GM18498 (cell line): ENCODE measurements around the gene CD55.

Experiments
- ATAC-seq: cut with Tn5 transposase; IDR thresholded peaks from one replicate; pipeline ENCODE4 v1.9.1; 2021; ENCODE audit warnings: mild to moderate bottlenecking, moderate library complexity; ENCODE audit not compliant: unreplicated experiment

The CD55 gene

DNA sequence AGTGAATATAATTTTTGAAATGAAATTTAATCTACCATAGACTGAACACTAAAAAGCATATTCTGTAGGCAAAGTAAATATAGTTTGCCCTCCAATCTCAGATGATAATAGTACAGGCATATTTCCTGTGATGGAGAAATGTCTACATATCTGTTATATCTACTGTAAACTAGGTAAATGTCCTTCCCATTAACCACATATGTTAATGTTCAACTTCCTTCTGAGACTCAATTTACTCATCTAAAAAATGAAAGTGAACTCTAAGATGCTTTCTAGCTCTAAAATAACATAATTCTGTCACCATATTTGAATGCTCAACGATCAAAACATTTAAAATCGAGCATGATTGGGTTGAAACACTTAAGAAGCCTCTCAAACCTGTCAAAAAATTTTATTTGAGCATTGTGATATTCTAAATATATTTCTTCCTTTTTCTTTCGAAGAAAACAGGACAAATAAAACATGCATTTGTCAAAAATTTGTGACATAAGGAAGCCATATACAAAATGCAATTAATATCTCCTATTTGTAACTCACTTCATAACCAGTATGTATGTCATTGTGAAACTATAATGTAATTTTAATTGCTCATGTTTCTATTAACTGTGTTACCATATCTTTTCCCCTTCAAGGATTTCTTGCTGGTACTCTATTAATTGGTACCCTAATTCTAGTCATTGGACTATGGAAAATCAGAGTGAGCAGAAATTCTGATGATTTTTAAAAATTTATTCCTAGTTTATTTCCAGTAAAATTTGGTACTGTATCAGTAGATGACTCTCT lies 34.2 kb downstream of the CD55 start:
- ATAC-seq, result no peak

DNA sequence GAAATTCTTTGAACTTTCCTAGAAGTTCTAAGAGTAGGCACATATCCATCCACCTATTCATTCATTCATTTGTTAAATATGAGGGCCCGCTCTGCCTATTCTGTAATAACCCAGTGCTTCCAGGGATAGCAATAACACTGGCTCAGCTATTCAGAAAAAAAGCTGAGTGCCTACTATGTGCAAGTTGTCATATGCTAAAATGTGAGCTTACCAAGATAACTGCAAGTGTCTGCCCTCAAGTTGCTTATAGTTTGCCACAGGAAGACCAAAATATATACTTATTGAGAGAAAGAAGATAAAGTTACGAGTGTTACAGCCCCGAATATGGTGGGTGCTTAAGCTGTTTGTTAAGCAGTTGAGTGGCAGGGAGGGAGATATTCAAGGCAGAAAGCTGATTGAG lies 39.6 kb downstream of the CD55 start:
- no peak for ATAC-seq

GRCh38 chr1:207361889-207362288 lies 40.4 kb downstream of the CD55 start:
- no peak for ATAC-seq

DNA sequence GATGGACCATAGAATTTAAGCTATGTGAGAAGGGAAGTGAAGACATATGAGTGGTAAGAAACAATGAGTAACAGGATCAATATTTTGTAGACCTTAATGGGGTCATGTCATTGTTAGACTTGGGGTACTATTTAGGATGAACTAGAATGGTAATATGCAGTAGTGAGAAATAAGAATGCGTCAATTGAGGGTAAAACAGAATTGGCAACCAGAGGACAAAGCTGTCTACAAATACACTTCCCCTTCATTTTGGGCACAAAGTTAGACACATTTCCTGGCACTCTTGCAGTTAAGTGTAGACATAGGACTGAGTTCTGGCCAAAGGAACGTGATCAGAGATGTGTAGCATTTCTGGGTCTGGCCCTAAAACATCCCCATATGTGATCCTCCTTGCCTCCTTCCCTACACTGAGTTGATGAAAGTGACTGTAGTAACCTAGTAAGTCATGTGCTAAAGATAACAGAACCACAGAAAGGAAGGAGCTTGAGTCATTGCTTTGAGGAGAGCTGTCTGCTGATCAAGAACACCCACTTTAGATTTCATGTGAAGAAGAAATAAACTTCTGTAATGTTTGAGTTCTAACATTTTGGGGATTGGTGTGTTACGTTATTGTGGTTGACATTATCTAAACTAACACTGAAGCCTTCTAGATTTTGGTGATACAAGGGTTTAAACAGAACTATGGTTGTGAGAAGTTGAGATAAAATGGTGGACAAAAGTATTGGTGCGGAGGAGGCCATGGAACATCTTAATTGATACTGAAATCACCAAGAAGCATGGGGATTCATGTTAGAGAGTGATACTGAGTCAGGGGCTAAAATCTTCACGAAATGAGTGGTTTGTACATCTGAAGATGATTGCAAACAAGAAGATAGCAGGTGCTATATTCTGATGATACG lies 41.7 kb downstream of the CD55 start:
- ATAC-seq, result no peak

DNA sequence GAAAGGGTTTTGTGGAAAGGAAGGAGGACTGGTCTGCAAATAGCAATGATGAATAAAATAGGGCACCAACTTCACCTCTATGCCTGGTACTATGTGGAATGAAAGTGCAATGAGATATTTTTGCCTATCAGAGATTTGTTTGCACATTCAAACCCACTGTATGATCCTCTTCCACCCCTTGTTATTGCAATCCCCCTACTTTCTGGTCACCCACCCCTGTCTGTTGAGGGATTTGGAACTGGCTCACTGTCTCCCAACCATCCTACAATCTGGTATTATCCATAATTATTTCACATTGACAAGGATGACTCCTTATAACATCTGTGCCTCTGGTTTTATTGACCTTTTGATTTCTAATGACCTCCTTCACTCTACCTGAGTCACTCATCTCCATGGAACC lies 42.4 kb downstream of the CD55 start:
- no peak for ATAC-seq

GRCh38 chr1:207364614-207365013 lies 43.1 kb downstream of the CD55 start:
- ATAC-seq, result no peak

GRCh38 chr1:207365063-207365462 lies 43.6 kb downstream of the CD55 start:
- ATAC-seq, result no peak

DNA sequence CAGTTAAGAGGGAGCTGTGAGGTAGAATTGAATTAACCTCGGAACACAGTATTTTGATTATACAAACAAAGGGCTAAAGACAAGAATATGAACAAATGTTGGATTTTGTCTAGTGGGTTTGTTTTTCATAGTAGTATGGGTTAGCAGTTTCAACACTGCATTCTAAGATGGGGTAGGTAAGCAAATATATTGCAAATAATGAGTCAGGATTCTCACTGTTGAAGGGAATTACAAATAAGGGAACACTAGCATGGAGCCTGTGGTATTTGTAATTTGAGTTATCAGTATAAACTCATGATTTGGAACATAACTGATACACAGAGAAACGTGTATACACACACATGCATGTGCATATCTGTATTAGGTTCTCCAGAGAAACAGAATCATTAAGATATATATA lies 44.5 kb downstream of the CD55 start:
- no peak for ATAC-seq

DNA sequence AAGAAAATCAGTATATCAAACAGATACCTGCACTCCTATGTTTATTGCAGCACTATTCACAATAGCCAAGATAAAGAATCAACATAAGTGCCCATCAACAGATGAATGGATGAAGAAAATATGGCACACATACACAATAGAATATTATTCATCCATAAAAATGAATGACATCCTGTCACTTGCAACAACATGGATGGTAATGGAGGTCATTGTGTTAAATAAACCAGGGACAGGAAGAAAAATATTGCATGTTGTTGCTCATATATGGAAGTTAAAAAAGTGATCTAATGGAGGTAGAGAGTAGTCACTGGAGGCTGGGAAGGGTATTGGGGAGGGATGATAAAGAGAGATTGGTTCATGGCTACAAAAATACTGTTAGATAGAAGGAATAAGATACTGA lies 67.2 kb downstream of the CD55 start:
- no peak for ATAC-seq

DNA sequence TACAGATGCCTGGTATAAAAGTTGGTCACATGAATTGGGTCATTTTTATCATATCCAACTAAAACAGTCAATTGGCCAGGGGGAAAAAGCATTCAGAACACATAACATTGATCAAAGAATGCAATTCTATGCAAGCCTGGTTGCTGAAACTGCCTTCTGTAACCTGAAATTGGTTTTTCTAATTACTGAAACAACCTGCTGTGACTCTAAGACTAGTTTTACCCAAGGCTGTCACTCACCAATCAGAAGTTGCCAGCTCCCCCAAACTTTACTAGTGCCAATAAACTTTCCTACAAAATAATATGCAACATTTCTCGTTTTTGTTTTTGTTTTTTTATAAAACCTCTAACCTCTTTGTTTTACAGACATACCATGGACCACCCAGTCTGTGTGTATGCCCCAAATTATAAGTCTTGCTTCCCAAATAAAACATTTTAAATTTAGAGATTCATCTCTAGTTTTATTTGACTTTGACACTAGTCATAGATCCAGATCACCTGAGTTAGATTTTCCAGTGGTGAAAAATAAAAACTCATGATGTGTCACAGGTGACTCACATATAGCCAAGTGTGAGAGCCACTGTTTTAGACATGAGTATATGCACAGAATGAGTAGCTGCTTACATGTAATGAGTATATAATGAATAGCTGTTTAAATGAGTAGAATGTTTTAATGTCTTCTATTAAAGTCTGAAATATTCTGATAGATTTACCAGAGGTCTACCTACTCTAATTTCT lies 68.4 kb downstream of the CD55 start:
- ATAC-seq, result no peak

DNA sequence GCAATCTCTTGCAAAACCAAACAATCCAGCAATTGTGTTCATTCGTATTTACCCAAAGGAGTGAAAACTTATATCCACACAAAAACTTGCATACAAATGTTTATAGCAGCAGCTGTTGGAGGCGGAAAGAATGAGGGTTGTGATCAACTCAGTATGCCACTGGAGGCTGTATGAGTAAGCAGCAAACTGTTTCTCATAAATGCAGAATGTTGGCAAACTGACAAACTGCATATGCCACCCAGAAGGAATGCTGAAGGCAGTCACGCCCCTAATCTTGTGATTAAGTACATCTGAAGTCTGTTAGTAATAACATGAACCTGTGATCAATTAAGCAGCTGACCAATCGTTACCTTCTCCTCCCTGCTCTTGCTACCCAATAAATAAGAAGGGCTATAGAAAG lies 72.1 kb downstream of the CD55 start:
- no peak for ATAC-seq

DNA sequence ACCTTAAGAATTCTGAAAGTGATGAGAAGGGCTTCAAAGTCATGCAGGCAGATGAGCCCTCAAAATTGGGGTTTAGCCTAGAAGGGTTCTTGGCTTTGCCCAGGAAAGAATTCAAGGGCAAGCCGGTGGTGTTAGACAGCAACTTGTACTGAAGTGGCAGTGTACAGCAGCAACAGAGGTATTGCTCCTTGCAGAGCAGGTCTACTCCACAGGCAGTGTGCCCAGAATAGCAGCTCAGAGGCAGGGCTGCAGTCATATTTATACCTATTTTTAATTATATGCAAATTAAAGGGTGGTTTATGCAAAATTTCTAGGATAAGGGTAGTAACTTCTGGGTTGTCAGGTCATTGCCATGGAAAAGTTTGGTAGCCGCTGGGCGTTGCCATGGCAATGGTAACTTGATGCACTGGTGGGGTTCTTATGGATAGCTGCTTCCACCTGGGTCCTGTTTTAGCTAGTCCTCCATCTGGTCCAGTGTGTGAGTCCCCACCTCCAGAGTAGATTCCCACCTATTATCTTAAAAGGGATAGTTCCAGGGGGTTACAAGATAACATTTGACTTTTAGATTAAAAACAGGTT lies 74.8 kb downstream of the CD55 start:
- no peak for ATAC-seq

- no peak for ATAC-seq
Observed at GRCh38 chr1:207397525-207397926, 76.0 kb downstream of the CD55 start.

DNA sequence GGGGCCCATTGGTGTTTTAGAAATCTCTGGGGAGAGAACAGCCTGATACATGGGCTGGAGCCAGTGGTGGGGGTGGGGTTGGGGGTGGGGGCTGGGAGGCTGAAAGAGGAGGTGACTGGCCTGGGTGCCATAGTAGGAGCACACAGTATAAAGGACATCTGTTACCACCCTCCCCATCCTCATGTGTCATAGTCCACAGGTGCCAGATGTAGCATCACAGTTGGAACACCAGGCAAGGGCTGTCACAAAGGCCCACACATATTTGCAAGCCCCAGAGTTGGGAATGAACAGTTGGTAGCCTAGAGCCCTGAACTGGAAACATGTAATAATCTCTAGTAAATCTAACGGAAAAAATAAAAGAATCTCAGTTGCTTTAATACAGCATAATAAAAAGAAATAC lies 77.5 kb downstream of the CD55 start:
- no peak for ATAC-seq

- no peak for ATAC-seq
Observed at GRCh38 chr1:207401578-207401977, 80.1 kb downstream of the CD55 start.

DNA sequence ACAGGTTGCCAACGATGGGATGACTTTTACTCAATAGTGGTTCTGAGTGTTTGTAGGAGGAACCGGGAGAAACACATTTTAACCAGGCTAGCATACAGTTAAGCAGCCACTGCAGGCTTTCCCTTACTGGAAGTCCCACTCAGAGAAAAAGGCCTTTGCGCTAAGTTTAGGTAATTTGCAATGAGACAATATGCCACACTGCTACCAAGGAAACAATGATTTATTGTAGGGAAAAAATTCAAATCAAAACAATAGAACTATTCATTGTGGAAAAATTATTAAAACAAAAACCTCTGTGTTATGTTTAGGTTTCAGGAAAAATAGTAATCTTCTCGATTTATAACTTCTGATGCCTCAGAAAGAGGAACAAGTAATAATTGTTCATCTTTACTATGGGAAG lies 81.3 kb downstream of the CD55 start:
- no peak for ATAC-seq

DNA sequence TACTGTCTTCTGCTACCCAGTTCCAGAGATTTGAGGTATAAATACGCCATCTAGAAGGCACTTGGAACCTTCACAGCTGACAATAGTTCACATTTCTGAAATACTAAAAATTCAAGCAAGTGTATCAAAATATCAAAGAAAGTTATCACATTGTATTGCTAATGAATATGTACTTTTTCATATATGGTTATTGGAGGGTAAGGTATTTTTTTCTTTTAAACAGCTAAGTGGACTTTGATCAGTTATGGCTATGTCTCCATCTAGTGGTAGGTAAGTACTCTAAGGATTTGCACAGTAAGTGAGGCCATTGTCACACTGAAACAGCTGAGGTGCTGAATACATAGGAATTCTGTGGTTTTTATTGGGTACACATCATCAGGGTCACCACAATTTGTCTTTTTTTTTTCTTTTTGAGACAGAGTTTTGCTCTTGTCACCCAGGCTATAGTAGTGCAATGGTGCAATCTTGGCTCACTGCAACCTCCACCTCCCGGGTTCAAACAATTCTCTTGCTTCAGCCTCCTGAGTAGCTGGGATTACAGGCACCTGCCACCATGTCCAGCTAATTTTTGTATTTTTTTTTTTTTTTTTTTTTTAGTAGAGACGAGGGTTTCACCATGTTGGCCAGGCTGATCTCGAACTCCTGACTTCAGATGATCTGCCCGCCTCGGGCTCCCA lies 83.5 kb downstream of the CD55 start:
- ATAC-seq, result no peak

DNA sequence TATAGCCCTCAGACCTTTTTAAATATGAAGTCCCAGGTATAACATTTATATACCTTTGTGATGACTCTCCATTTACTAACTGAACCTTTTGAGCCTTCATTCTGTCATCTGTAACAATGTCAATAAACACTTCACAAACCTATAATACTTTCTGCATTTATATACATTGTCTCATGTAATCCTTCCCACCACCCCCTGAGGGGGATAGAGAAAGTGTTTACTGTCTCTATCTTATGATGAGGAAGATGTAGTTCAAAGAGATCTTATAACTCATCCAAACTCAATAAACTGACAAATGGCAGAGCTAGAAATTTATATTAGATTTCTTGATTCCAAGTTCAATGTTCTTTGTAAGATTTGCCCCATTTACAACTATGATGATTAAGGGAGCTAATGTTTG lies 84.3 kb downstream of the CD55 start:
- ATAC-seq, result no peak

GRCh38 chr1:207407655-207408260 lies 86.3 kb downstream of the CD55 start:
- no peak for ATAC-seq
